Hypothalamus (tissue), 51 donors: ENCODE measurements around the gene SIL1.
"Not testable (repeated sequence)": the region's sequence is repeated elsewhere in the genome, so short reads cannot be mapped to it uniquely, and the experiment has no call there.

Experiments used
- DNase-seq, 51 donors: peaks; one replicate each; lab custom pipeline; 2025; lab: John Stamatoyannopoulos, UW

Gene SIL1

DNA sequence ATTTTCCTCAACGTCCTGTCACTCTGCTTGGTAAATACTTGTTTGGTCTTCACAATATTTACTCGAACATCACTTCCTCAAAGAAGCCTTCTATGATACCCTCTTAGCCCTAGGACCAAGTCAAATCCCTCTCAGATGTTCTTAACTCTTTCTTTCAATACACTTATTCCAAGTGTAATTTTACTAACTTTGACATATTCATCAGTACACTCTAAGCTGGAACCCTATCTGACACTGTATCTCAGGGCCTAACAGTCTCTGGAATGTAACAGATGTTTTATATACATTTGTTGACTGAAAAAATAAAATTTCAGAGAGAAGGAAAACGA is 19.6 kb downstream of the SIL1 start:
- DNase-seq, result no peak

DNA sequence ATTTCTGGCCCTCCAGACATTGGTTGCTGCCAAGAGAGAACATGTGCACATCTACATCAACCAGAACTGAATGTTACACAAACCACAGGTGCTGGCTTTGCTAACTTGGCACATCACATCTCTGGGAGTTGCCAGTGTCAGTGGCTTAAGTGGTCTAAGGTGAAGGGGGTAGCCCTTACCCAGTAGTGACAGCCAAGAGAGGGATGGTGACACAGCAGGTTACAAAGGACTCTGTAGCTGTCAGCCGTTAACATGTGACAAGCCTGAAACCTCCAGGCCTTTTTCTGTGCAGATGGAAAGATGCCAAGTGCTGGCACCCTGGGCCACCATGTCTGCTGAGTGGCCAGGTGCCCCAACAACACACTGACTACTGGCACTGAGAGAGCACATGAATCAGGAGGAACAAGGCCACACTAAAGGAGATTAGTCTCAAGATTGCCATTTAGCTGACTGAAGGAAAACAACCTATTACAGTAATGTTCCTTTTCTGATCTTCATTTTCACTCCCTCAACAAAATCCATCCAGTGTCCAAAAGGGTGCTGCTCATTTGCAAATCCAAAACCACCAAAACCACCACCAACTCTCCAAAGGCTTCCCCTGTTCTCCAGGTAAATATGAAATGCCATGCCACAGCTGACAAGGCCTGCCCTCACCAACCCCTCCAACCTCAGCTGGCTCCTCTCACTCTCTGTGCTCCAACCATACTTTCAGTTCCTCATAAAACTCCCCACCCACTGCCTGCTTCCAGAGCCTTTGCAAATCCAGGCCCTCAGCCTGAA is 20.2 kb downstream of the SIL1 start:
- DNase-seq, result peak in 6 of 51 donors; percentile 4 to 20 (median 14)

DNA sequence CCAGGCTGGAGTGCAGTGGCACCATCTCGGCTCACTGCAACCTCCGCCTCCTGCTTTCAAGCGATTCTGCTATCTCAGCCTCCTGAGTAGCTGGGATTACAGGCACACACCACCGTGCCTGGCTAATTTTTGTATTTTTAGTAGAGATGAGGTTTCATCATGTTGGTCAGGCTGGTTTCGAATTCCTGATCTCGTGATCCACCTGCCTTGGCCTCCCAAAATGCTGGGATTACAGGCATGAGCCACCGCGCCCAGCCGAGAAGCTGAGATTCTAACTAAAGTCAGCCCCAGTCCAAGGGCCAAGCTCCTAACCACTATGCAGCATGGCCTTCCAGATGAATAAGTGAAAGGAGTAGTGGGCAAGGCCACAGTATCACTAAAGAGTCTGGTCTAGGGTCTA is 20.9 kb downstream of the SIL1 start:
- DNase-seq, result not testable (repeated sequence)

DNA sequence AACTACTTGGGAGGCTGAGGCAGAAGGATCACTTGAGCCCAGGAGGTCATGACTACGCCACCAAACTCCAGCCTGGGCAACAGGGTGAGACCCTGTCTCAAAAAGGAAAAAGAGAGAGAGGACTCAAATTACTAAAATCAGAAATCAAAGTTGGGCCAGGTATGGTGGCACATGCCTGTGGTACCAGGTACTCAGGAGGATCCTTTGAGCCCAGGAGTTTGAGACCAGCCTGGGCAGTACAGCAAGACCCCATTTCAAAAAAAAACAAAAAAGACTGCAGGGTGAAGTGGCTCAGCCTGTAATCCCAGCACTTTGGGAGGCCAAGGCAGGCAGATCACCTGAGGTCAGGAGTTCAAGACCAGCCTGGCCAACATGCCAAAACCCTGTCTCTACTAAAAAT is 23.8 kb downstream of the SIL1 start:
- DNase-seq, result not testable (repeated sequence)

DNA sequence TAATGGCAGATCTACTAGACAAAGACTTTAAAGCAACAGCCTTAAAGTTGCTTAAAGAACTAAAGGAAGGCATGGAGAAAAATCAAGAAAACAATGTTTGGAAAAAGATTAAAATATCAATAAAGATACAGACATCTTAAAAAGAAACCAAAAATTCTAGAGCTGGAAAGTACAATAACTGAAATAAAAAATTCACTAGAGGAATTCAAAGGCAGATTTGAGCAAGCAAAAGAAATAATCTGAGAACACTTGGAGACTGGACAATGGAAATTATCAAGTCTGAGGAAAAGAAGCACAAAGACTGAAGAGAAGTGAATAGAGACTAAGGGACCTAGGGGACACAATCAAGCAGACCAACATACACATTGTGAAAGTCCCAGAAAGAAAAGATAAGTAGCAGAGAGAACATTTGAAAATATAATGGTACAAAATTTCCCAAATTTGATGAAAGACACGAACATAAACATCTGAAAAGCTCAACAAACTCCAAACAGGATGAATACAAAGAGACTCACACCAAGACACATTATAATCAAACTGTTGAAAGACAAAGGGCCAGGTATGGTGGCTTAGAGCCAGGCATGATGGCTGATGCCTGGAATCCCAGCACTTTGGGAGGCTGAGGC is 26.3 kb downstream of the SIL1 start:
- DNase-seq, result no peak

DNA sequence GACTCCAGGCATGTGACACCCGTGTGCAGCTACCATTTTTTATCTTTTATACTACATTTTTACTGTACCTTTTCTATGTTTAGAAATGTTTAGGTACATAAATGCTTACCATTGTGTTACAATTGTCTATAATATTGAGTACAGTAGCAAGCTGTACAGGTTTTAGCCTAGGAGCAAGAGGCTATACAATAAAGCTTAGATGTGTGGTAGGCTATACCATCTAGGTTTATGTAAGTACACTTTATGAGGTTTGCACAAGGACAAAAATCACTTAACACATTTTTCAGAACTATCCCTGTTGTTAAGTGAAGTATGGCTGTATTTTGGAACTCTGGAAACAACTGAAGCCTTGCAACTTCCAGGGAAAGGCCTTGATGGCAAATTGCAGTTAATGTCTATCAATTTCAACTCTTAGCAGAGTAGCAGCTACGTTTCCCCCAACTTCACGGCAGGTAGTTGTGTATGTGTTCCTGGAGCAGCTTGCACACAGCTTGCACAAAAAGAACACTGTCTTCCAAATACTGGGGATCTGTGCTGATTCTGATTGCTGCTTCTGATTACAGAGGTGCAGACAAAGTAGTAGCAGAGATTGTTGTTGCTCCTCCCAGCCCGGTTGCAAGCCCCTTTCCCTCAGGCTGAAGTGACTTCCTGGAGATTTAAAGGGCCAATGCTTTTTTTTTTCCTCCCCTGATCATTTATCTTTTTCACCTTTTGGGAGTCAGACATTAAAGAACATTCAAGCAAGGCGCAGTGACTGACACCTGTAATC is 30.0 kb downstream of the SIL1 start:
- no peak for DNase-seq

DNA sequence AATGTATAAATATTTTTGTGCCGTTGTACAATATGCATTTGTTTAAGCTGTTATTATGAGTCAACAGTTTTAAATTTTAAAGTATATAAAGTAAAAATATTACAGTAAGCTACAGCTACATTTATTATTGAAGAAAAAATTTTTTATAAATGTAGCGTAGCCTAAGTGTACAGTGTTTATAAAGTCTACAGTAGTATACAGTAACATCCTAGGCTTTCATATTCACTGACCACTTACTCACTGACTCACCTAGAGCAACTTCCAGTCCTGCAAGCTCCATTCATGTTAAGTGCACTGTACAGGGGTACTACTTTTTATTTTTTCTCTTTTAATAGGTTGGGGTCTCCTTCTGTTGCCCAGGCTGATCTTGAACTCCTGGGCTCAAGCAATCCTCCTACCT is 30.6 kb downstream of the SIL1 start:
- DNase-seq, result no peak

DNA sequence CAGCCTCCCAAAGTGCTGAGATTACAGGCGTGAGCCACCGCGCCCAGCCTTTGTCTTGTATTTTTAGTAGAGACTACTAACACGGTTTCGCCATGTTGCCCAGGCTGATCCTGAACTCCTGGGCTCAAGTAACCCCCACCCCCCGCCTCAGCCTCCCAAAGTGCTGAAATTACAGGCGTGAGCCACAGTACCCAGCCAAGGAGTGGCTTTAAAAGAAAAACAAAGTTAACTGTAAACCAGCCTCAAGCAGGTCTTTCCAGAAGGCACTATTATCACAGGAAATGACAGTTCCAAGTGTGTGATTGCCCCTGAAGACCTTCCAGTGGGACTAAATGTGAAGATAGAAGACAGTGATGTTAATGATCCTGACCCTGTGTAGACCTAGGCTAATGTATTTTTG is 31.1 kb downstream of the SIL1 start:
- DNase-seq, result no peak

DNA sequence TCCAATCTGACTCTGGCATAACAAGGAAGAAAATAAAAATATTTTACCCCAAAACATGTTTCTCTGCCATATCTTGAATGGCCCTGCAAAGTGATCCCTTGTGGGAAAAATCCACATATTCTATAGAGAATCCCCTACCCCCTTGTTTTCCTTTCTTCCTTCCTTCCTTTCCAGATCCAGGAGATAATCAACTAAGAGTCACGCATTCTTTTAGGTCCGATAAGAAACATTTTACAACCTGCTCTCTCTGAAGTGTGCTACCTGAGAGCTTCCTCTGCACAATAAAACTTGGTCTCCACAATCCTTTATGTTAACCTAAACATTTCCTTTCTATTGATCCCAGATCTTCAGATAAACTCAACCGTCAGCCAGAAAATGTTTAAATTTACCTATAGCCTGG is 33.3 kb downstream of the SIL1 start:
- not testable (repeated sequence) for DNase-seq

DNA sequence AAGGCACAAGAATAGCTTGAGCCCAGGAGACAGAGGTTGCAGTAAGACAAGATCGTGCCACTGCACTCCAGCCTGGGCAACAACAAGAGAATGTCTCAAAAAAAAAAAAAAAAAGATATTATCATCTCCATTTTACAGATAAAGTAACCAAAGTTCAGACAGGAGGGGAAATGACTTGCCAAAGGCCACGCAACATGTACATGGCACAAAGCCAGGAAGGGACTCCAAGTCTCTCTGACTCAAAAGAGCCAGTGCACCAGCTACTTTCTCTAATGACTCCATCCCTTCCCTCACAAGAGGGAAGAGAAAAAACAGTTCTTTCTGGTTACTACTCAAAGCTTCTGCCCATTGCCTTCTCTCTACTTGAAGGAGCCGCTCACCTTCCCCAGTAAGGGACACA is 34.1 kb downstream of the SIL1 start:
- DNase-seq, result no peak

DNA sequence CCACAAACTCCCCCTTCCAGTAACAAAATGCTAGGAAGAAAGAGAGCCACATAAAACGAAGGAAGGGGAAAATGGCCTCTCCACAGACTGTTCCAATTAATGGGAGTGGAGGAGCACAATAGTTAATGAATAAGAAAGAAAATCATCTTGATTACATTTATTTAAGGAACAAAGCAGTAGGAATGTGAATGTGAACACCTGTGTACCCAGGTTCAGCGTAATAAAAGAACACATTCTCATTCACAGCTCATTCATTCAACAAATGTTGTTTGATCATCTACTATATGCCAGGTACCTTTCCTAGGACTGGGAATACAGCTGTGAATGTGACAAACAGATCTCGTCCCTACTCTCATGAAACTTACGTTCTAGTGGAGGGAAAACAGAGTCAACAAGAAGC is 35.7 kb downstream of the SIL1 start:
- no peak for DNase-seq

DNA sequence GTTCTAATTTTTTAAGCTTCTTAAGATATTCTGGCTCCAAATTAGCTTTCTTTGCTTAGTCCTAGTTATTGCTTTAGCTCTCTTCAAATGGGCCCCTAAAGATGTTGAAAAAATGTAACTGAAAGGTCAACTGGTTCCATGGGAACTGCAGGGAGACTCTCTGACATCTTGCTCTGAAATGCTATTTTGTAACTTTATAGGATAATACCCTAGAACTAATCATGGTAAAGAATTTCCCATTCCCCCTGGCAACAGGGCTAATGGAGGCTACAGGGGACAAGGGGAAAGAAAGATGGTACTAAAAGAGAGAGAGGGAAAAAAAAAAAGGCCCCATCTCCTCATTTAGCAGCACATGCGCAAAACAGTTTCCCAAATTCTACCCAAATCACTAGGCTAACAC is 39.4 kb downstream of the SIL1 start:
- DNase-seq, result no peak

DNA sequence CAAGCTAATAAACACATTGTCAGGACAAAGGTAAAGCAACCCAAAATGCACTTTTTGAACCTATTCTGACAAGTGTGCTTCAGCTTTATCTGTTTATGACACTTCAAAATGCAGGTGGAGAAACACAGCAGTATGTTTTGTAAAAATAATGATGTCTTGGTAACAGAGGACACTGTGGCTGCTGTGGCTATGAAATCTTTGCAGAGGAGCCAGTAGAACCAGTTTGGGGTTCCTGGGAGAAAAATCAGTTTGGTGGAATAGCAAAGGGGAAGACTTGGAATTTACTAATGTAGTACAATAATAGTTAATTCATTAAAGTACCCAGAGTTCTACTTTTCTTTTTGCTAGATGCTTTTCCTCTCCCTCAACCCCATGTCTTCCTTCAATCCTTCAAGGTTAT is 40.6 kb downstream of the SIL1 start:
- DNase-seq, result no peak

DNA sequence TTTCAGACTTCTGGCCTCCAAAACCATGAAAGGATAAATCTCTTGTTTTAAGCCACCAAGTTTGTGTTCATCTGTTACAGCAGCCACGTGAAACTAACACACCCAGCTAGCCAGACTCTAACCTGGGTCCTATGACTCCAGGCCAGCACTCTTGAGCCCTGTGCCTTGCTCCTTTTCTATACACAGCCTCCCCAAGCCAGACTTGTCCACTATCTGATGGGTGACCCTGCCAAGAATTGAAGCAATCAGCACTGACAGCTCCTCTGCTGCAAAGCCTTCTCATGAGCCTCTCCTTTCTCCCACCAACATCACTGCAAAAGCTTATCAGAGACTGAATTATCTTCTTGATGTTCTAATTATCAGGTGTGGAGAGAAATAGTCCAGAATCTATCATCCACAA is 41.4 kb downstream of the SIL1 start:
- no peak for DNase-seq

DNA sequence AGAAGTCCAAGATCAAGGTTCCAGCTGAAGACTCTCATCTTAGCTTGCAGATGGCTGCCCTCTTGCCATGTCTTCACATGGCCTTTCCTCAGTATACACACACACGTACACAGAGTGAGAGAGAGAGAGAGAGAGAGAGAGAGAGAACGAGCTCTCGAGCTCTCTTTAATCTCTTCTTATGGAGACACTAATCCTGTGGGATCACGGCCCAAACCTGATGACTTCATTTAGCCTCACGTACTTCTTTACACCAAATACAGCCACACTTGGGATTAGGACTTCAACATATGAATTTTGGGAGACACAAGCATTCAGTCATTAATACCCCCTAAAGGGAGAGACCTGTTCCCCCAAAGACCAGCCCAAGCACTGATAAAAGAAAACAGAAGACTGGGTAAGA is 42.8 kb downstream of the SIL1 start:
- no peak for DNase-seq

DNA sequence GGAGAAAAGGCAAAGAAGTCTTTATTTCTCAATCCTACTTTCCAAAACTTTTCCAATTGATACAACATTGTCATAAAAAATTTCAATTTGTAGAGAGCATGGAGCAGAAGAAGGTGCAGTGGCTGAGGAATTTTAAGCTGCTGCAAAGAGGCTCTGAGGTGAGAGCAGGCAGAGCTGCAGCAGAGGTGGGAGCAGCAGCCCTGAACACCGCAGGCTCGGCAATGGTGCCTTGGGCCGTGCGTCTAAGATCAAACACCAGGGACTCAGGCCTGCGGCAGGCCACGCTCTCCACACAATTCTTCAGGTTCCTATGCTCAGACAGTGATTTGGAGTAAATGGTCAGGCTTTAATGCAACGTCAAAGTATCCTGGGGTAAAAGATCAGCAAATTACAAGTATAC is 46.3 kb downstream of the SIL1 start:
- no peak for DNase-seq

DNA sequence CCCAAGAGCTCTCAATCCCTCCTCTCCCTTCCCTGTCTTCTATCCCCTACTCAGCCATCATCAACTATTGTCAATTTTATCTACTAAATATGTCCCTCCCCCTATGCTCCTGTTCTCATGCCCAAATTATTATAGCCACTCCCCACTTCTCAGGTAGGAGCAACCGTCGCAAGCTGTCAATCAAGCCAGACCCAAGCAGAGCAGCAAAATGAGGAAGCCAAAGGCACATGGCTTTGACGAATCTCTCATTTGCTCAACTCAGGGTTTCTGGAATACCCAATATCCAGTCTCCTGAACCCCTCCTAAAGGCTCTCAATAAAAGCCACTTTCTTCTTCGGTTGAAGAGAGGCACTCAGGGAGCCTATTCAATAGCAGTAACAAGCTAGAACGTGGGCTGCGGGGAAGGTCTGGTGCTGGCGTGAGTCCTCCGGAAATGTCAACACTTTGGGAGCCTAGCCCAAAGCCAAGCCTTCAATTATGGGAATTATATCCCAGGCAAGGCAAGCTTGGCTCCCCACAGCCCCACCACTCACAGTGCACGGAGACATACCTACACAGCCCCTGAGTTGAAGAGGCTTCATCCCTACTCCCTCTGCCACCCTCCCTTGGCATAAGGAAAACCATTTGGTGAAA is 47.7 kb downstream of the SIL1 start:
- DNase-seq, result no peak

DNA sequence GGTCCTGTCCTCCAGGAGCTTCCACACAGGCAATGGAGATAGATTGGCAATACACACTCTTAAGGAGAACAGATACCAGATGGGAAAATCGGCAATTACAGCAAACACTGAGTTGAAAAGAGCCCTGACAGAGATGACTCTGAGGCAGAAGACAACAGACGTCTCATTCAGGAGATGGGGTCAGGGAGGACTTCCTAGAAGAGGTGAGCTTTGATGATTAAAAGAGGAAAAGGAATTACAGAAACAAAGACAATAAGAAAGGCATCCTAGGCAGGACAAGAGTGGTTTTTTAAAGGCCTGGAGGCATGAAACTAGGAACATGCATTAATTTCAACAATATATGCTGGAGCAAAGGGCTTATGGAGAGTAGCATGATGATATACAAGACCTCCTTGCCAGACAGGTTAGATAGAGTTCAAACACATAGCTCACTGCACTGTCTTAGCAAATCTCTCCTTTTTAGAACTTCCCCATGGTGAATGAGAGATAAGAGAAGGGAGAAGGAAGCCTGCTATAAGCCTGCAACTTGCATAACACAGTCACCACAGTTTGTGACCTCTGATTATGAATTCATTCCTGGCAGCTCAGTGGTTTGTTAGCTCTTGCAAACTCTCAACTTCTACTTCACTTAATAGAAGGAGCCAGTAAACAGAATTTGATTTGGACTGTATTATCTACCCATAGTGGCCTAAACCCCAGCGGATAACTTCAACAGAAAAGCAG is 48.5 kb downstream of the SIL1 start:
- DNase-seq, result no peak

DNA sequence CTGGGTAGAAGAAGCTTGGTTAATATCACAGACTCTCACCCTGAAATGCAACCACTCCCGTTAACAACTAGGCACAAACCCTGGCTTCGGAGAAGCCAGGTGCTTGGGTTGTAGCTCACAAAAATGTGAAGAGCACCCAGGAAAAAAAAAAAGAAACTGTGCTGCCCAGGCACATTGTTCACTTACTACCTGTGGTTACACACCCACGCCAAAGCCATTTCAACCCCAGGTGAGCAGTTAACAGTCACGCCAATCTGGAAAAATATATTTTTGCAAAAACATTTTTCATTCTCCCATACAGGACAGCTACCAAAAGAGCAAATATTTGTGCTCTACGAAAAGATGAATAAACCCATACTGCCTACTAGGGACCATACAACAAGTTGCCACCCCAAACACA is 49.2 kb downstream of the SIL1 start:
- no peak for DNase-seq

DNA sequence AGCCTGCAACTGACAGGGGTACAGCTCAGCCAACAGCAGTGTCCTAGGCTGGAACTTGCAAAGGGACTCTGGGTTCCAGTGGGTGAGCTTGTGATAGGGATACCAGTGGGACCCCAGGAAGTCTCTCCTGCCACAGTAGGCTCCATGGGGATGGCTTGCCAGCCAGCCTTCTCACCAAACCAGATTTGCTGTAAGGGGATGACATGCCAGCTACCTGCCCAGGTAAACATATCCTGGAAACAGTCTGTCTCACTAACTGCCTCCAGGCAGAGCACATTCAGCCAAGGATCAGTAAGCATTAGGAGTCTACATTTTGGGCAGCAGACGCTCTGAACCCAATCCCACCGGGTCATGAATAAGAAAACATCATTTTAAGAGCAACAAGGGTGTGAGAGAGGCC is 49.9 kb downstream of the SIL1 start:
- DNase-seq, result no peak
